Subcutaneous abdominal adipose tissue (tissue), 5 donors: ENCODE results near the gene KASH5.
"Not testable (repeated sequence)": the region's sequence is repeated elsewhere in the genome, so short reads cannot be mapped to it uniquely, and the experiment has no call there.

Source experiments
- H3K27ac ChIP-seq: one replicate; pipeline ENCODE4 v1.7.0; 2013; ENCODE audit warnings: low read depth, mild to moderate bottlenecking, inconsistent platforms, low read length, moderate library complexity
- H3K27me3 ChIP-seq, 5 donors: one replicate each; pipeline ENCODE4 v1.7.0; 2013; ENCODE audit warnings: low read length in 5 of 5, inconsistent platforms in 1 of 5; ENCODE audit not compliant: control insufficient read depth in 5 of 5, insufficient read depth in 4 of 5
- H3K36me3 ChIP-seq, 5 donors: one replicate each; pipeline ENCODE4 v1.7.0; 2013; ENCODE audit warnings: low read length in 5 of 5; ENCODE audit not compliant: control insufficient read depth in 5 of 5, insufficient read depth in 5 of 5
- H3K4me1 ChIP-seq, 5 donors: one replicate each; pipeline ENCODE4 v1.7.0; 2013; ENCODE audit warnings: low read length in 5 of 5, mild to moderate bottlenecking in 3 of 5, moderate library complexity in 1 of 5; ENCODE audit not compliant: control insufficient read depth in 5 of 5, insufficient read depth in 5 of 5
- H3K4me3 ChIP-seq, 5 donors: one replicate each; pipeline ENCODE4 v1.7.0; 2013; ENCODE audit warnings: low read length in 5 of 5, low read depth in 1 of 5
- H3K9ac ChIP-seq, 5 donors: one replicate each; pipeline ENCODE4 v1.7.0; 2013; ENCODE audit warnings: low read length in 5 of 5, mild to moderate bottlenecking in 4 of 5, moderate library complexity in 3 of 5
- H3K9me3 ChIP-seq, 5 donors: one replicate each; pipeline ENCODE4 v1.7.0; 2013; ENCODE audit warnings: low read length in 5 of 5; ENCODE audit not compliant: control insufficient read depth in 5 of 5
- donor health status: healthy.
- donor health status: healthy.
- donor health status: healthy.
- donor health status: healthy.
- donor health status: healthy.

KASH5 gene

GRCh38 chr19:49451430-49452181 is 63.6 kb downstream of the KASH5 start, which contains the start of gene PIH1D1:
Gene PIH1D1, minus strand, starts transcription at chr19:49451814. Its CDS starts 240 bp downstream, at chr19:49451574.
- H3K36me3 ChIP-seq = peaks cover 0 to 20% (median 7%) of the 10 kb centered on the region in 5 donors
- peak within 1 kb of the TSS; percentile 87 to 95 (median 92) for H3K9ac ChIP-seq
- H3K4me1 ChIP-seq = peaks cover 6 to 54% (median 42%) of the 10 kb centered on the region in 5 donors
- no peaks in the 10 kb centered on the region for H3K9me3 ChIP-seq
- no peaks in the 10 kb centered on the region for H3K27me3 ChIP-seq
- H3K27ac ChIP-seq = peak within 1 kb of the TSS; percentile 92
- H3K4me3 ChIP-seq = peak within 1 kb of the TSS; percentile 76 to 97 (median 93)

- peaks cover 6 to 55% (median 44%) of the 10 kb centered on the region in 5 donors for H3K4me1 ChIP-seq
These were observed 65.1 kb downstream of the KASH5 start, which contains the start of gene ALDH16A1 for GRCh38 chr19:49453013-49453756. Gene ALDH16A1, plus strand, starts transcription at chr19:49453225. Its CDS starts 107 bp downstream, at chr19:49453332.

GRCh38 chr19:49453757-49454240 is 65.8 kb downstream of the KASH5 start:
- peak overlapping the region; percentile 76 to 93 (median 85) for H3K4me3 ChIP-seq
- H3K9me3 ChIP-seq = no peaks in the 10 kb centered on the region
- peak overlapping the region; percentile 86 to 96 (median 90) for H3K9ac ChIP-seq
- peak overlapping the region; percentile 92 for H3K27ac ChIP-seq
- peaks cover 7 to 59% (median 51%) of the 10 kb centered on the region in 5 donors for H3K4me1 ChIP-seq
- H3K27me3 ChIP-seq = no peaks in the 10 kb centered on the region
- peaks cover 0 to 8% (median 4%) of the 10 kb centered on the region in 5 donors for H3K36me3 ChIP-seq

More at GRCh38 chr19:49453013-49453756, 65.1 kb downstream of the KASH5 start, which contains the start of gene ALDH16A1:
- Histone ChIP-seq H3K27me3 (no peaks in the 10 kb centered on the region), H3K27ac (peak within 1 kb of the TSS; percentile 92), H3K36me3 (peaks cover 0 to 13% (median 4%) of the 10 kb centered on the region in 5 donors), H3K9ac (peak within 1 kb of the TSS; percentile 86 to 96 (median 90)), H3K9me3 (no peaks in the 10 kb centered on the region), H3K4me3 (peak within 1 kb of the TSS; percentile 76 to 97 (median 88))

- Histone ChIP-seq H3K9ac (peak overlapping the region in 2 of 5 donors; percentile 30 to 56), H3K27ac (peak overlapping the region; percentile 89), H3K27me3 (no peaks in the 10 kb centered on the region), H3K9me3 (no peaks in the 10 kb centered on the region), H3K36me3 (peaks cover 0 to 12% (median 5%) of the 10 kb centered on the region in 5 donors), H3K4me3 (no peak overlapping the region), H3K4me1 (peaks cover 10 to 63% (median 47%) of the 10 kb centered on the region in 5 donors)
These were observed 67.7 kb downstream of the KASH5 start for GRCh38 chr19:49455773-49456172.

- H3K4me1 ChIP-seq = peaks cover 10 to 57% (median 43%) of the 10 kb centered on the region in 5 donors
- H3K36me3 ChIP-seq = peaks cover 0 to 13% (median 5%) of the 10 kb centered on the region in 5 donors
- H3K4me3 ChIP-seq = no peak overlapping the region
- H3K9ac ChIP-seq = peak overlapping the region in 3 of 5 donors; percentile 30 to 89 (median 41)
- H3K27ac ChIP-seq = peak overlapping the region; percentile 89
- H3K27me3 ChIP-seq = no peaks in the 10 kb centered on the region
- no peaks in the 10 kb centered on the region for H3K9me3 ChIP-seq
These were observed 68.3 kb downstream of the KASH5 start for GRCh38 chr19:49456326-49456725.

- H3K9ac ChIP-seq = peak overlapping the region in 2 of 5 donors; percentile 9 to 71
- H3K27me3 ChIP-seq = no peaks in the 10 kb centered on the region
- H3K4me1 ChIP-seq = peaks cover 10 to 48% (median 41%) of the 10 kb centered on the region in 5 donors
- H3K36me3 ChIP-seq = peaks cover 0 to 23% (median 5%) of the 10 kb centered on the region in 5 donors
- peak overlapping the region; percentile 89 for H3K27ac ChIP-seq
- H3K9me3 ChIP-seq = no peaks in the 10 kb centered on the region
- H3K4me3 ChIP-seq = no peak overlapping the region
These were observed 70.5 kb downstream of the KASH5 start for GRCh38 chr19:49458567-49458903.

GRCh38 chr19:49459388-49459787 is 71.3 kb downstream of the KASH5 start:
- Histone ChIP-seq H3K4me1 (peaks cover 10 to 40% (median 33%) of the 10 kb centered on the region in 5 donors), H3K27ac (no peak overlapping the region), H3K4me3 (no peak overlapping the region), H3K9me3 (no peaks in the 10 kb centered on the region), H3K36me3 (peaks cover 0 to 31% (median 12%) of the 10 kb centered on the region in 5 donors), H3K9ac (no peak overlapping the region), H3K27me3 (no peaks in the 10 kb centered on the region)

- Histone ChIP-seq H3K36me3 (peaks cover 0 to 47% (median 24%) of the 10 kb centered on the region in 5 donors), H3K4me1 (peaks cover 6 to 29% (median 24%) of the 10 kb centered on the region in 5 donors)
- not testable (repeated sequence) for H3K27ac ChIP-seq, H3K4me3 ChIP-seq, H3K27me3 ChIP-seq, H3K9me3 ChIP-seq, H3K9ac ChIP-seq
These were observed 73.1 kb downstream of the KASH5 start for GRCh38 chr19:49461130-49461529.

- H3K9ac ChIP-seq = no peak overlapping the region
- no peaks in the 10 kb centered on the region for H3K27me3 ChIP-seq
- no peak overlapping the region for H3K27ac ChIP-seq
- H3K4me3 ChIP-seq = no peak overlapping the region
- H3K9me3 ChIP-seq = no peaks in the 10 kb centered on the region
- peaks cover 4 to 24% (median 19%) of the 10 kb centered on the region in 5 donors for H3K4me1 ChIP-seq
- peaks cover 0 to 50% (median 26%) of the 10 kb centered on the region in 5 donors for H3K36me3 ChIP-seq
These were observed 73.6 kb downstream of the KASH5 start for GRCh38 chr19:49461656-49462055.
